Germinal center (tissue), 1 donor: ENCODE results near the gene SRMS.
"Not testable (repeated sequence)": the region's sequence is repeated elsewhere in the genome, so short reads cannot be mapped to it uniquely, and the experiment has no call there.

Experiments
- DNase-seq: peaks from one replicate; pipeline ENCODE4 v3.0.0; 2012; ENCODE audit warnings: mixed read lengths, low spot score

Gene SRMS

GRCh38 chr20:63565699-63566335 is 18.3 kb upstream of the SRMS start:
- no peak for DNase-seq

GRCh38 chr20:63565021-63565698 is 17.6 kb upstream of the SRMS start:
- no peak for DNase-seq

- no peak for DNase-seq
Observed at GRCh38 chr20:63564036-63564810, 16.7 kb upstream of the SRMS start.

GRCh38 chr20:63563225-63563935 is 15.8 kb upstream of the SRMS start:
- DNase-seq = no peak

- DNase-seq = no peak
Observed at GRCh38 chr20:63562461-63563224, 15.1 kb upstream of the SRMS start.

- no peak for DNase-seq
Observed at GRCh38 chr20:63561624-63562396, 14.3 kb upstream of the SRMS start.

GRCh38 chr20:63560856-63561609 is 13.5 kb upstream of the SRMS start:
- no peak for DNase-seq

- DNase-seq = no peak
Observed at GRCh38 chr20:63560333-63560805, 12.8 kb upstream of the SRMS start.

GRCh38 chr20:63559485-63560332 is 12.2 kb upstream of the SRMS start:
- DNase-seq = not testable (repeated sequence)

GRCh38 chr20:63558804-63559484 is 11.4 kb upstream of the SRMS start:
- no peak for DNase-seq

- DNase-seq = no peak
Observed at GRCh38 chr20:63557481-63557891, 9.9 kb upstream of the SRMS start.

GRCh38 chr20:63556873-63557478 is 9.4 kb upstream of the SRMS start:
- DNase-seq = no peak

- DNase-seq = no peak
Observed at GRCh38 chr20:63555661-63556381, 8.3 kb upstream of the SRMS start.

GRCh38 chr20:63554361-63555278 is 7.1 kb upstream of the SRMS start:
- peak; percentile 55 for DNase-seq

GRCh38 chr20:63553933-63554290 is 6.4 kb upstream of the SRMS start, which contains the start of gene FNDC11:
Gene FNDC11 (plus strand): TSS chr20:63554159. CDS start chr20:63555664, 1,505 bp downstream.
- peak; percentile 55 for DNase-seq

- DNase-seq = peak; percentile 89
Observed at GRCh38 chr20:63553251-63553932, 5.8 kb upstream of the SRMS start.
